Measurements from ENCODE around the gene KRTAP10-1.
"Not testable (repeated sequence)": the region's sequence is repeated elsewhere in the genome, so short reads cannot be mapped to it uniquely, and the experiment has no call there.

KRTAP10-1 gene

DNA sequence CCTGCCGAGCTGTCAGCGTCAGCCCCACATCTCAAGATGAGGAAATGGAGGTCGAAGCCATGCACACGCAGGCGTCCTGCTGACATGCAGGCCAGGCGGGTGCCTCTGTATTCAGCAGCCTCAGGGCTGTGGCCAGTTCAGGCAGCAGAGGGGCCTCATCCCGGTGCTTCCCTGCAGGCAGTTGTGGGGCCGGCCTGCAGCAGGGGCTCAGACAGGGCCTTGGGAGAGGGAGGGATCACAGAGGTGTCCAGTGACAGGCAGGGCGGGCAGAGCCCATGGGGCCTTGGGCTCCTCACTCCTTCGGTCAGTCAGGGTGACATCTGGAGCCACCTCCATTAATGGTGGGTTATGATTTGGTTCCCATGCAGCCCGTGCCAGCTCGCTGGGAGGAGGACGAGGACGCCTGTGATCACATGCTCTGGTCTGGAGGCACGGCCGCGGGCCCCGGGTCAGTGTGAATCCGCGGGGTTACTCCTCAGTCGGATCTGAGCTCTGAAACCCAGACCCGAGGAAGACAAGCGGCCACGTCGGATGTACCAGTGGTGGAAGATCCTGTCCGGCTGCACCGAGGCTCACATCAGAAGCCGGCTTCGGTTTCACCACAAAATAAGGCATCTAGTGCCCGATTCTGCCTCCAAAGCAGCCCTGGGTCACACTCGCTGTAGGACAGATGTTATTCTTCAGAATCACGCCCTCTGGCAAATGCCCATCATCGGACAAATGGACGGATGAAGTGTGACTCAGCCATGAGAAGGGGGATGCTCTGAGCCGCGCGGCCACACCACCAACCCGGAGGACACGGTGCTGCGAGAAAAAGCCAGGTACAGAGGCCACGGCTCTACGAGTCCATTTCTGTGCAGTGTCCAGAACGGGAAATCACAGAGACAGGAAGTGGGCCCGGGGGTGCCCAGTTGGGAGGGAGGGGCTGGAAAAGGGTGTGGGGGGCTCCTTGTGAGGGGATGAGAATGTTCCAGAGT, 33.4 kb downstream of the KRTAP10-1 start:
- no peak overlapping the region for H2BK5ac ChIP-seq (ENCODE audit: low read depth, low read length, poor library complexity)
- no peak overlapping the region for H4K91ac ChIP-seq (ENCODE audit: low read depth, low read length)
- no peak overlapping the region for H3K4ac ChIP-seq (ENCODE audit: low read depth, low read length)
- no peaks in the 10 kb centered on the region for H3K9me3 ChIP-seq (ENCODE audit: insufficient read depth, low read depth, low read length)
- no peak overlapping the region for H3K9ac ChIP-seq (ENCODE audit: low read length)
- no peak overlapping the region for H3K4me3 ChIP-seq (ENCODE audit: low read depth, low read length)
- no peak overlapping the region for H2AK5ac ChIP-seq (ENCODE audit: low read length)
- no peak overlapping the region for H2BK120ac ChIP-seq (ENCODE audit: insufficient read depth, low read length, poor library complexity)
- H3K18ac ChIP-seq (ENCODE audit: low read length), result no peak overlapping the region
- H4K8ac ChIP-seq (ENCODE audit: low read depth, low read length), result no peak overlapping the region
- H3K79me2 ChIP-seq (ENCODE audit: control insufficient read depth, insufficient read depth, low read length, poor library complexity), result no peaks in the 10 kb centered on the region
- no peak overlapping the region for H2BK12ac ChIP-seq (ENCODE audit: low read length)
- H3K27ac ChIP-seq (ENCODE audit: low read depth, low read length), result no peak overlapping the region
- no peaks in the 10 kb centered on the region for H3K36me3 ChIP-seq (ENCODE audit: control insufficient read depth in 1 of 2, insufficient read depth in 2 of 2, low read length in 2 of 2)
- no peak overlapping the region for H3K4me2 ChIP-seq (ENCODE audit: low read length)
- H3K4me1 ChIP-seq (ENCODE audit: control insufficient read depth in 1 of 2, insufficient read depth in 2 of 2, low read length in 2 of 2), result peaks cover 3 to 11% of the 10 kb centered on the region in 2 experiments
- no peak for DNase-seq
- H3K79me1 ChIP-seq (ENCODE audit: low read length), result no peaks in the 10 kb centered on the region
- WGBS (ENCODE audit: extremely low coverage, insufficient coverage, insufficient read length), result no CpG with 5 or more reads among the region's 44 CpGs
- no peaks in the 10 kb centered on the region for H3K27me3 ChIP-seq (ENCODE audit: insufficient read depth, low read length)
- no peak overlapping the region for H3K23ac ChIP-seq (ENCODE audit: low read length)
- H2AFZ ChIP-seq (ENCODE audit: insufficient read depth, low read length, poor library complexity), result no peak overlapping the region
- H4K12ac ChIP-seq (ENCODE audit: low read depth, low read length), result no peak overlapping the region
- no peak overlapping the region for H3K14ac ChIP-seq (ENCODE audit: low read length)

- H2BK5ac ChIP-seq (ENCODE audit: low read depth, low read length, poor library complexity), result no peak overlapping the region
- no peak overlapping the region for H3K4ac ChIP-seq (ENCODE audit: low read depth, low read length)
- WGBS (ENCODE audit: extremely low coverage, insufficient coverage, insufficient read length), result no CpG with 5 or more reads among the region's 16 CpGs
- H3K9ac ChIP-seq (ENCODE audit: low read length), result no peak overlapping the region
- no peak overlapping the region for H3K14ac ChIP-seq (ENCODE audit: low read length)
- H3K4me2 ChIP-seq (ENCODE audit: low read length), result no peak overlapping the region
- no peaks in the 10 kb centered on the region for H3K79me2 ChIP-seq (ENCODE audit: control insufficient read depth, insufficient read depth, low read length, poor library complexity)
- H2AFZ ChIP-seq (ENCODE audit: insufficient read depth, low read length, poor library complexity), result no peak overlapping the region
- no peak overlapping the region for H3K18ac ChIP-seq (ENCODE audit: low read length)
- H2BK120ac ChIP-seq (ENCODE audit: insufficient read depth, low read length, poor library complexity), result no peak overlapping the region
- no peaks in the 10 kb centered on the region for H3K36me3 ChIP-seq (ENCODE audit: control insufficient read depth in 1 of 2, insufficient read depth in 2 of 2, low read length in 2 of 2)
- no peak overlapping the region for H4K12ac ChIP-seq (ENCODE audit: low read depth, low read length)
- H3K9me3 ChIP-seq (ENCODE audit: insufficient read depth, low read depth, low read length), result no peaks in the 10 kb centered on the region
- H3K23ac ChIP-seq (ENCODE audit: low read length), result no peak overlapping the region
- peaks cover 3 to 8% of the 10 kb centered on the region in 2 experiments for H3K4me1 ChIP-seq (ENCODE audit: control insufficient read depth in 1 of 2, insufficient read depth in 2 of 2, low read length in 2 of 2)
- H3K27me3 ChIP-seq (ENCODE audit: insufficient read depth, low read length), result no peaks in the 10 kb centered on the region
- DNase-seq, result no peak
- H3K79me1 ChIP-seq (ENCODE audit: low read length), result no peaks in the 10 kb centered on the region
- no peak overlapping the region for H3K4me3 ChIP-seq (ENCODE audit: low read depth, low read length)
- no peak overlapping the region for H3K27ac ChIP-seq (ENCODE audit: low read depth, low read length)
- no peak overlapping the region for H2BK12ac ChIP-seq (ENCODE audit: low read length)
- H4K91ac ChIP-seq (ENCODE audit: low read depth, low read length), result no peak overlapping the region
- no peak overlapping the region for H2AK5ac ChIP-seq (ENCODE audit: low read length)
- H4K8ac ChIP-seq (ENCODE audit: low read depth, low read length), result no peak overlapping the region
Measured at GRCh38 chr21:44505673-44506278, 34.2 kb downstream of the KRTAP10-1 start.

GRCh38 chr21:44503901-44504399, 36.0 kb downstream of the KRTAP10-1 start:
- Histone ChIP-seq H3K14ac (ENCODE audit: low read length) (no peak overlapping the region), H3K9ac (ENCODE audit: low read length) (no peak overlapping the region), H3K4me3 (ENCODE audit: low read depth, low read length) (no peak overlapping the region), H3K27ac (ENCODE audit: low read depth, low read length) (no peak overlapping the region), H2BK5ac (ENCODE audit: low read depth, low read length, poor library complexity) (no peak overlapping the region), H3K18ac (ENCODE audit: low read length) (no peak overlapping the region), H3K23ac (ENCODE audit: low read length) (no peak overlapping the region), H2AK5ac (ENCODE audit: low read length) (no peak overlapping the region), H4K12ac (ENCODE audit: low read depth, low read length) (no peak overlapping the region), H4K8ac (ENCODE audit: low read depth, low read length) (no peak overlapping the region), H3K9me3 (ENCODE audit: insufficient read depth, low read depth, low read length) (no peaks in the 10 kb centered on the region), H3K4me2 (ENCODE audit: low read length) (no peak overlapping the region), H2BK12ac (ENCODE audit: low read length) (no peak overlapping the region), H3K27me3 (ENCODE audit: insufficient read depth, low read length) (no peaks in the 10 kb centered on the region), H3K4me1 (ENCODE audit: control insufficient read depth in 1 of 2, insufficient read depth in 2 of 2, low read length in 2 of 2) (peaks cover 0 to 4% of the 10 kb centered on the region in 2 experiments), H2BK120ac (ENCODE audit: insufficient read depth, low read length, poor library complexity) (no peak overlapping the region), H2AFZ (ENCODE audit: insufficient read depth, low read length, poor library complexity) (no peak overlapping the region), H3K36me3 (ENCODE audit: control insufficient read depth in 1 of 2, insufficient read depth in 2 of 2, low read length in 2 of 2) (no peaks in the 10 kb centered on the region), H3K79me2 (ENCODE audit: control insufficient read depth, insufficient read depth, low read length, poor library complexity) (no peaks in the 10 kb centered on the region), H3K79me1 (ENCODE audit: low read length) (no peaks in the 10 kb centered on the region), H4K91ac (ENCODE audit: low read depth, low read length) (no peak overlapping the region), H3K4ac (ENCODE audit: low read depth, low read length) (no peak overlapping the region)
- WGBS (ENCODE audit: extremely low coverage, insufficient coverage, insufficient read length), result no CpG with 5 or more reads among the region's 20 CpGs
- DNase-seq, result no peak

DNA sequence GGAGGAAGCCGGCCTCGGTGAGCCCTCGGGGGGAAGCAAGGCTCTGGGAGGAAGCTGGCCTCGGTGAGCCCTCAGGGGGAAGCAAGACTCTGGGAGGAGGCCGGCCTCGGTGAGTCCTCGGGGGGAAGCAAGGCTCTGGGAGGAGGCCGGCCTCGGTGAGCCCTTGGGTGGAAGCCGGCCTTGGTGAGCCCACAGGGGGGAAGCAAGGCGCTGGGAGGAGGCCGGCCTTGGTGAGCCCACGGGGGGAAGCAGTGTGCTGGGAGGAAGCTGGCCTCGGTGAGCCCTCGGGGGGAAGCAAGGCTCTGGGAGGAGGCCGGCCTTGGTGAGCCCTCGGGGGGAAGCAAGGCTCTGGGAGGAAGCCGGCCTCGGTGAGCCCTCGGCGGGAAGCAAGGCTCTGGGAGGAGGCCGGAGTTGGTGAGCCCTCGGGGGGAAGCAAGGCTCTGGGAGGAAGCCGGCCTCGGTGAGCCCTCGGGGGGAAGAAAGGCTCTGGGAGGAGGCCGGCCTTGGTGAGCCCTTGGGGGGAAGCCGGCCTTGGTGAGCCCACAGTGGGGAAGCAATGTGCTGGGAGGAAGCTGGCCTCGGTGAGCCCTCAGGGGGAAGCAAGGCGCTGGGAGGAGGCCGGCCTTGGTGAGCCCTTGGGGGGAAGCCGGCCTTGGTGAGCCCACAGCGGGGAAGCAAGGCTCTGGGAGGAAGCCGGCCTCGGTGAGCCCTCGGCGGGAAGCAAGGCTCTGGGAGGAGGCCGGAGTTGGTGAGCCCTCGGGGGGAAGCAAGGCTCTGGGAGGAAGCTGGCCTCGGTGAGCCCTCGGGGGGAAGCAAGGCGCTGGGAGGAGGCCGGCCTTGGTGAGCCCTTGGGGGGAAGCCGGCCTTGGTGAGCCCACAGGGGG, 36.7 kb downstream of the KRTAP10-1 start:
- not testable (repeated sequence) for H3K9ac ChIP-seq (ENCODE audit: low read length); H3K4me3 ChIP-seq (ENCODE audit: low read depth, low read length); H4K8ac ChIP-seq (ENCODE audit: low read depth, low read length); H3K4me1 ChIP-seq (ENCODE audit: control insufficient read depth in 1 of 2, insufficient read depth in 2 of 2, low read length in 2 of 2); H2BK120ac ChIP-seq (ENCODE audit: insufficient read depth, low read length, poor library complexity); H2BK5ac ChIP-seq (ENCODE audit: low read depth, low read length, poor library complexity); DNase-seq; H3K79me2 ChIP-seq (ENCODE audit: control insufficient read depth, insufficient read depth, low read length, poor library complexity); H3K27ac ChIP-seq (ENCODE audit: low read depth, low read length); H2AFZ ChIP-seq (ENCODE audit: insufficient read depth, low read length, poor library complexity); H3K18ac ChIP-seq (ENCODE audit: low read length); H4K12ac ChIP-seq (ENCODE audit: low read depth, low read length); H3K23ac ChIP-seq (ENCODE audit: low read length); H4K91ac ChIP-seq (ENCODE audit: low read depth, low read length); H3K79me1 ChIP-seq (ENCODE audit: low read length); H2BK12ac ChIP-seq (ENCODE audit: low read length); H3K14ac ChIP-seq (ENCODE audit: low read length); H2AK5ac ChIP-seq (ENCODE audit: low read length); H3K36me3 ChIP-seq (ENCODE audit: control insufficient read depth in 1 of 2, insufficient read depth in 2 of 2, low read length in 2 of 2); H3K4ac ChIP-seq (ENCODE audit: low read depth, low read length); H3K27me3 ChIP-seq (ENCODE audit: insufficient read depth, low read length); H3K4me2 ChIP-seq (ENCODE audit: low read length); H3K9me3 ChIP-seq (ENCODE audit: insufficient read depth, low read depth, low read length)
- no CpG with 5 or more reads among the region's 44 CpGs for WGBS (ENCODE audit: extremely low coverage, insufficient coverage, insufficient read length)
